Dedifferentiated amniotic fluid mesenchymal stem cell (primary cell): ENCODE measurements around the gene DRC7.

Experiments
- DNase-seq: peaks from one replicate; pipeline ENCODE4 v3.0.0-alpha.2; 2016; ENCODE audit errors: extremely low spot score

Gene DRC7

GRCh38 chr16:57675741-57676551, 18.7 kb upstream of the DRC7 start:
- no peak for DNase-seq

- DNase-seq = no peak
Observed at GRCh38 chr16:57676553-57677085, 18.0 kb upstream of the DRC7 start.

GRCh38 chr16:57677622-57678369, 16.8 kb upstream of the DRC7 start:
- no peak for DNase-seq

DNA sequence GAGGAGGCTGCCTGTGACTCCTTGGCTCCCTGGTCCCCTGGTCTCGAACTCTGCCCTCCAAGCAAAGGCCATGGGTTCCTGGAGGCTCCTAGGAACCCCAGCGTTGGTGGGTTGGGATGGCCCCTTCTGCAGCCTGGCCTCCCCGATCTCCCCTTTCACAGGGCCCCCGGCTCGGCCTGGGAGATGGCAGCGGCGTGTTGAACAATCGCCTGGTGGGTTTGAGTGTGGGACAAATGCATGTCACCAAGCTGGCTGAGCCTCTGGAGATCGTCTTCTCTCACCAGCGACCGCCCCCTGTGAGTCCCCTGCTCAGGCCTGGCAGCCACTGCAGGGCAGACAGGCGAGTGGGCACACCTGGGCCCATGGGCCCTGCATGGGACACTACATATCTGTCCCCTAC, 15.6 kb upstream of the DRC7 start:
- DNase-seq = no peak

- DNase-seq = no peak
Observed at GRCh38 chr16:57679767-57680482, 14.7 kb upstream of the DRC7 start.

DNA sequence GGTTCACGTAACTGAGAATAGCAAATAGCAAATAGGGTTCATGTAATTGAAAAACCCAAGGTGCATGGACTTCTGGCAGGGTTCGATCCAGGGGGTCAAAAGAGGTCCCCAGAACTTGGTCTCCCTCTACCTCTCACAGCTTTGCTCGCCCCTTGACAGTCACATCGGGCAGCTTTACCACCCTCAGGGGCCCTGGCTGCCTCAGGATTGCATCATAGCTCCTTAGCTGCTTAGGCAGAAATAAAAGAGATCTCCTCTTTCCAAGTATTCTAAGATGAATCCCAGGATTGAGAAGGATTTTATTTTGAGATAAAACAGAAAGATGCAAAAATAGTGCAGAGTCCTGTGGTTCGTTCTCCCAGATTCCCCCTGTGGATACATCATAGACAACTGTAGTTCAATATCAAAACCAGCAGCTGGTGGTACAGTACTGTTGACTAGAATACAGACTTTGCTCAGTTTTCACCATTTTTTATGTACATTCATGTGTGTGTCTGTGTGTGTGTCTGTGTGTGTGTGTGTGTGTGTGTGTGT, 13.7 kb upstream of the DRC7 start:
- no peak for DNase-seq

GRCh38 chr16:57681950-57682728, 12.5 kb upstream of the DRC7 start:
- DNase-seq = no peak

- DNase-seq = no peak
Observed at GRCh38 chr16:57682809-57683635, 11.6 kb upstream of the DRC7 start.

- DNase-seq = no peak
Observed at GRCh38 chr16:57683636-57684545, 10.7 kb upstream of the DRC7 start.

DNA sequence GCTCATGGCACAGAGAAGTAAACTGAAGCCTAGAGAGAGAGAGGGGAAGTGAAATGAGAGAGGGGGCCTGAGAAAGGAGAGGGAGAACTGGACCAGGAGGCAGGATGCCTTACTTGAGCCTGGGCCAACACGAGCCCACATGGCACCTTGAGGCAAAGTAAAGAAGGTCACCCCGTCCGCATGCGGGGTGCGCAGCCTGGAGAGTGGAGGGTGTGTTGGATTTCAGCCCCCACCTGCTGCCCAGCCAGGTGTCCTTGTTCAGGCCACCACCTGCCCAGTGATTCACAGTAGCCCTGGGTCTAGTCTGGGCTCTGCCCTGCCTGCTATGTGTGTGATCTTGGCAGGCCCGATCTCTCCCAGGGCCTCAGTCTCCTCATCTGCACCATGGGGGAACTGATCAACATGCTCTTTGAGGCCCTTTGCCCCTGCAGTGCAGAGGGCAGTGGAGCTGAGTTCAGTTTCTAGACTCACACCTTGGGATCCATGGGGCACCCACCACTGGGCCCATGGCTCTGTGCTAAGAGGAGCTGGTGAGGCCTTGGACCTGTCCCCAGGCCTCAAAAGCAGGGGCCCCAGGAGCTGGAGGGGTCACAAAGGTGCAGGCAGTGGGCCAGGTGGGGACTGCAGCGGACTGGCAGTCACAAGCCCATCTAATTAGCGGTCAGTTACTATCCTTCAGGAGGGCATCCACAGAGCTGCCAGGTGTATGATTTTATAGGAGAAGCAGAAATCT, 9.8 kb upstream of the DRC7 start:
- no peak for DNase-seq

DNA sequence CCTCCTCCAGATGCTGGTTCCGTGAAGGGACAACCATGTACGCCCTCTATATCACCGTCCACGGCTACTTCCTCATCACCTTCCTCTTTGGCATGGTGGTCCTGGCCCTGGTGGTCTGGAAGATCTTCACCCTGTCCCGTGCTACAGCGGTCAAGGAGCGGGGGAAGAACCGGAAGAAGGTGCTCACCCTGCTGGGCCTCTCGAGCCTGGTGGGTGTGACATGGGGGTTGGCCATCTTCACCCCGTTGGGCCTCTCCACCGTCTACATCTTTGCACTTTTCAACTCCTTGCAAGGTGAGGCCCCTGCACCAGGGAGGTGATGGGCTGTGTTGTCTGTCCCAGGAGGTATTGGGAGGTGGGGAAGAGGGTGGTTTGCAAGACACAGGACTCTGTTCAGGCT, 9.0 kb upstream of the DRC7 start:
- DNase-seq = no peak

DNA sequence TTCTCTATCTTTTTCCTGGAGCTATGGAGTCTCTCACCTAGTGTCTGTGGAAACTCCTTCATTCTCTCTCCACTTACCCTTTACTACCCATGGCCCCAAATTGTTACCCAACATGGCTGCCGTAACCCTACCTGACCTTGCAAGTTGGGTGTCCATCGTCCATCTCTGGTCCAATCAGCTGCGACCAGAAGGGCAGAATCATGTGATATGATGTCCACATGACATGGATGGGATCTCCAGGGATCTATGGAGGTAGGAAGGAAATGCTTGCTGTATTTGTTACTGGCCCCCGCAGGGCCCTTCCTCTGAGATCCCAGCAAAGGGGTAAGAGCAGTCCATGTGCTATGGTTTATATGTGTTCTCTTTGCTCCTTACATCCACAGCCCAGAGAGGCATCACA, 8.0 kb upstream of the DRC7 start:
- DNase-seq = no peak

GRCh38 chr16:57687363-57687929, 7.2 kb upstream of the DRC7 start:
- no peak for DNase-seq

- DNase-seq = no peak
Observed at GRCh38 chr16:57688487-57688986, 6.1 kb upstream of the DRC7 start.

DNA sequence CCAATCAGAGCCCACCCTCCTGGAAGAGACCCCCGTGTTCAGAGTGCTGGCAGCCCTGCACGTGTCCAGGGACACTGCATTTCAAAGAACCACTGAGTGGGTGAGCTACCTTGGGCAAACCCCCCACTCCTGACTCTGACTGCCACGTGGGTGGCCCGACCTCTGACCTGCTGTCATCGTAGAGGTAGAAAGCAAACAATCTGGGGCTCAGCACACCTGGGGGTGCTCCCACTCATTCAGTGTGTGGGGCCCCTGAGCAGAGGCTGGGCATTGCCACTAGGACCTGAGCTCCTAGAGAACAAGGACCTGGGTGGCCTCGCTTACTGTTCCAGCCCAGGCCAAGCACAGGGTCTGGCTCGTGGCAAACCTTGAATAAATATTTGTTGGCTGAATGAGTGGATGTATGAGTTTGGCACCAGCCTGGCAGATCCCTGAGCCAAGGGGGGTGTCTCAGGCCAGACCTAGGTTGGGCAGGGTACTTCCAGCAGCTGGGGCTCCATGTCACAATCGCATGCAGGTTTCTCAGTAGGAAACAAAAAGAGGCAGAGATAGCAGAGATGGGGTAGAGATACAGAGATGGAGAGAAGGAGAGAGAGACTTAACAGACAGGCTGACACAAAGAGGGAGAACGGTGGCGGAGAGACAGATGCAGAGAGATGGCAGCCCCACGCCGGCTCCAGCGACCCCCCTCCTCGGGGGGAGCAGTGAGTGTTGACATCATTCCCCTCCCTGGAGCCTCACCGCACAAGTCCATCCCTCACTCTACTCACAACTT, 5.4 kb upstream of the DRC7 start:
- DNase-seq = no peak

GRCh38 chr16:57689762-57690558, 4.6 kb upstream of the DRC7 start:
- no peak for DNase-seq
